MCF 10A (cell line): ENCODE data around the gene IFNA6. TPM values are rescaled to one million over a fixed set of nuclear protein-coding genes. Genes with fewer than 3 reads are reported as not detected.

Source experiments
- BruUV-seq: library from RNA; stranded (reverse); fragments of 400-500 nt; replicated peaks from 2 replicates; lab custom pipeline; 2021; lab: Mats Ljungman, UMichigan
- CTCF ChIA-PET: fragments of 300-600 bp; sonication (Branson Sonifier 250); formaldehyde crosslinking; extraction: SDS; loops from one replicate; lab custom pipeline; 2021; ENCODE audit warnings: antibody characterized with exemption, inconsistent platforms; lab: Yijun Ruan, JAX
- POLR2A ChIA-PET: fragments of 300-600, 350-650 bp; sonication (Branson Sonifier 250); formaldehyde crosslinking; extraction: SDS; loops from one replicate; lab custom pipeline; 2020; ENCODE audit warnings: antibody characterized with exemption, inconsistent platforms; lab: Yijun Ruan, JAX
- DNase-seq: peaks from one replicate; pipeline ENCODE4 v3.0.0-alpha.2; 2018; ENCODE audit not compliant: unreplicated experiment
- H3K27ac Mint-ChIP-seq: one replicate; pipeline ENCODE4 v1.8.0; 2022; ENCODE audit warnings: mild to moderate bottlenecking, low read depth, mixed read lengths; ENCODE audit not compliant: unreplicated experiment
- H3K27me3 Mint-ChIP-seq: one replicate; pipeline ENCODE4 v1.8.0; 2022; ENCODE audit warnings: mixed read lengths; ENCODE audit not compliant: insufficient read depth, unreplicated experiment
- H3K36me3 Mint-ChIP-seq: one replicate; pipeline ENCODE4 v1.8.0; 2022; ENCODE audit warnings: mild to moderate bottlenecking, moderate library complexity, mixed read lengths; ENCODE audit not compliant: insufficient read depth, unreplicated experiment
- H3K4me1 Mint-ChIP-seq: one replicate; pipeline ENCODE4 v1.8.0; 2022; ENCODE audit warnings: mixed read lengths; ENCODE audit not compliant: insufficient read depth, unreplicated experiment
- H3K4me3 Mint-ChIP-seq: one replicate; pipeline ENCODE4 v1.8.0; 2022; ENCODE audit warnings: mild to moderate bottlenecking, moderate library complexity, mixed read lengths; ENCODE audit not compliant: unreplicated experiment
- H3K9me3 Mint-ChIP-seq: one replicate; pipeline ENCODE4 v1.8.0; 2022; ENCODE audit warnings: mixed read lengths; ENCODE audit not compliant: unreplicated experiment
- intact Hi-C: fragments of 100-400 bp; cut with micrococcal nuclease; formaldehyde crosslinking; loops from 2 replicates; pipeline ENCODE4 v1.14.1; 2022
- total RNA-seq: library from RNA; stranded (reverse); gene quantifications from 2 replicates; pipeline ENCODE4 v1.2.3, GENCODE V29; 2022
- TF ChIP-seq, protein P1 (sequence below): fragments of 200-600 bp; IDR thresholded peaks from one replicate; pipeline ENCODE4 v1.8.0; 2022; ENCODE audit warnings: antibody characterized with exemption, mild to moderate bottlenecking; ENCODE audit not compliant: unreplicated experiment

IFNA6 gene
- total RNA-seq, 1 experiment from 2014 or later: not detected

GRCh38 chr9:21348430-21348970 lies 2.2 kb downstream of the IFNA6 start:
- H3K36me3 Mint-ChIP-seq: no peaks in the 10 kb centered on the region
- H3K27me3 Mint-ChIP-seq: peaks cover 37% of the 10 kb centered on the region
- no peak for DNase-seq
- TF ChIP-seq, protein P1, sequence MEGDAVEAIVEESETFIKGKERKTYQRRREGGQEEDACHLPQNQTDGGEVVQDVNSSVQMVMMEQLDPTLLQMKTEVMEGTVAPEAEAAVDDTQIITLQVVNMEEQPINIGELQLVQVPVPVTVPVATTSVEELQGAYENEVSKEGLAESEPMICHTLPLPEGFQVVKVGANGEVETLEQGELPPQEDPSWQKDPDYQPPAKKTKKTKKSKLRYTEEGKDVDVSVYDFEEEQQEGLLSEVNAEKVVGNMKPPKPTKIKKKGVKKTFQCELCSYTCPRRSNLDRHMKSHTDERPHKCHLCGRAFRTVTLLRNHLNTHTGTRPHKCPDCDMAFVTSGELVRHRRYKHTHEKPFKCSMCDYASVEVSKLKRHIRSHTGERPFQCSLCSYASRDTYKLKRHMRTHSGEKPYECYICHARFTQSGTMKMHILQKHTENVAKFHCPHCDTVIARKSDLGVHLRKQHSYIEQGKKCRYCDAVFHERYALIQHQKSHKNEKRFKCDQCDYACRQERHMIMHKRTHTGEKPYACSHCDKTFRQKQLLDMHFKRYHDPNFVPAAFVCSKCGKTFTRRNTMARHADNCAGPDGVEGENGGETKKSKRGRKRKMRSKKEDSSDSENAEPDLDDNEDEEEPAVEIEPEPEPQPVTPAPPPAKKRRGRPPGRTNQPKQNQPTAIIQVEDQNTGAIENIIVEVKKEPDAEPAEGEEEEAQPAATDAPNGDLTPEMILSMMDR: no peak
- no peak overlapping the region for H3K27ac Mint-ChIP-seq
- ChIA-PET POLR2A (no interaction called here), CTCF (no interaction called here)
- no peaks in the 10 kb centered on the region for H3K9me3 Mint-ChIP-seq
- no TSS peak for BruUV-seq
- H3K4me3 Mint-ChIP-seq: no peak overlapping the region
- intact Hi-C loops: no loop called here
- no peaks in the 10 kb centered on the region for H3K4me1 Mint-ChIP-seq

DNA sequence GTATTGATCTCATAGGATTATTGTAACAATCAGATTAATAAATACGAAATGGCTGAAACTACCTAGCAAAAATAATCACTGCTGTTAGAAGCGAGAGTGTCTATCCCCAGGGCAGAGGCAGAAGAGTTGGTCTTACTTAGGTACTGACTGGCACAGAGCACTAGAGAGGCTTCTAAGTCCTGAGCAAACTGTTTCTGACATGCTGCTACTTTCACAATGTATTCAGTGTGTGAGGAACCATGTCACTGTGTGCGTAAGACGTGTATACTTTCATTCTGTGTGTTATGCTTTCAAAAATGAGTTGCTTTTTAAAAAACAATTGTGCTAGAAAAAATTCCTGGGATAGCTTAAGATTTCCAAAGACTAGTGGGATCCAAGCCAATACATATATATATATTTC lies 10.0 kb downstream of the IFNA6 start:
- CTCF ChIA-PET: no interaction called here
- Mint-ChIP-seq H3K36me3 (no peaks in the 10 kb centered on the region), H3K9me3 (no peaks in the 10 kb centered on the region), H3K27me3 (peaks cover under 1% of the 10 kb centered on the region), H3K4me3 (no peak overlapping the region), H3K4me1 (no peaks in the 10 kb centered on the region), H3K27ac (no peak overlapping the region)
- no TSS peak for BruUV-seq
- no peak for DNase-seq
- intact Hi-C loops: no loop called here
- POLR2A ChIA-PET: no interaction called here
- TF ChIP-seq, protein P1: no peak

GRCh38 chr9:21336457-21336856 lies 14.2 kb downstream of the IFNA6 start:
- CTCF ChIA-PET: interaction anchor here (0.9 kb wide), 1 partner anchor 907 kb away, joined by 3 read pairs; no protein-coding TSS in a partner anchor
- no peaks in the 10 kb centered on the region for H3K9me3 Mint-ChIP-seq
- no TSS peak for BruUV-seq

More at GRCh38 chr9:21336457-21336856, 14.2 kb downstream of the IFNA6 start:
- H3K4me3 Mint-ChIP-seq: peak overlapping the region; percentile 75
- TF ChIP-seq, protein P1: no peak
- POLR2A ChIA-PET: no interaction called here
- intact Hi-C loops: no loop called here
- H3K36me3 Mint-ChIP-seq: peaks cover 6% of the 10 kb centered on the region
- H3K27ac Mint-ChIP-seq: no peak overlapping the region
- DNase-seq: no peak
- H3K4me1 Mint-ChIP-seq: no peaks in the 10 kb centered on the region
- no peaks in the 10 kb centered on the region for H3K27me3 Mint-ChIP-seq
